NCI-H2107 treated with DMSO at 0.1 percent for 48 hours (cell line): ENCODE measurements around the gene DNAJC4.

Experiments
- DNase-seq: peaks from one replicate; lab custom pipeline; 2025; ENCODE audit not compliant: unreplicated experiment; lab: John Stamatoyannopoulos, UW

The DNAJC4 gene

GRCh38 chr11:64275031-64275800 is 44.9 kb downstream of the DNAJC4 start:
- no peak for DNase-seq

DNA sequence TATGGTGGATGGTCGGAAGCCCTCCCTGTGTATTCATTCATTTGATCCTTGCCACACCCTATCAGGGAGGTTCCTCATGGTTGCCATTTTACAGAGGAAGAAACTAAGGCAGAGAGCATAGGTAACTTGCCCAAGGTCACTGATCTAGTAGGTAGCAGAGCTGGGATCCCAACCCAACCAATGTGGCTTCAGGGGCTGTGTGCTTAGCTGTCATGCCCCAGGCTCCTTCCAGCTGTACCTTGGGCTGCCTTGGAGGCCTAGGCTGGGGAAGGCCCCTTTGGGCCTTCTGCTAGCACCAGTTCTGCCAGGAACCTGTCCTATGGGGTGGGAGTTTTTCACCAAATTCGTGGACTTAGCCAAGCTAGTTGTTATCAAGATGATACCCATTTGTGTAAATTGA is 45.5 kb downstream of the DNAJC4 start:
- no peak for DNase-seq

- DNase-seq = no peak
These were observed 46.5 kb downstream of the DNAJC4 start for GRCh38 chr11:64276653-64277431.

- DNase-seq = no peak
These were observed 48.3 kb downstream of the DNAJC4 start for GRCh38 chr11:64278576-64279190.

- no peak for DNase-seq
These were observed 51.8 kb downstream of the DNAJC4 start for GRCh38 chr11:64281957-64282770.

DNA sequence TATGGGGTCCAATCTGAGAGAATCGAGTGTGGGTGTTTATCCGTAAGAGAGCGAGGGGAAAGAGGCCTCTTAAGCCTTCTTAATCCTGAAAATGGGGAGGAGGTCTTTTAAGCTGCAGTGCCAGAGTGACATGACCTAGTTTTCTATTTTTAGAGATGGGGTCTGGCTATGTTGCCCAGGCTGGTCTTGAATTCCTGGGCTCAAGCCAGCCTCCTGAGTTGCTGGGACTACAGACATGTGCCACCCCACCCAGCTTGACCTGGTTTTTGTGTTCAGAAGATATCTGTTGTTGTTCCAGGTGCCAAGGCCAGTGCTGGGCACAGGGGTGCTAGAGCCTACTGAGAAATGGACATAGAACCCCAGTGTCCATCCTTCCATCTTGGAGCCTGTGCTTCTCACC is 52.7 kb downstream of the DNAJC4 start:
- no peak for DNase-seq
